ENCODE measurements around the gene ZNF285. TPM values are rescaled to one million over a fixed set of nuclear protein-coding genes. Genes with fewer than 3 reads are reported as not detected.

The ZNF285 gene
- total and polyA plus RNA-seq, 2 of the 8 experiments (the other 6 are each of a cell fraction or from before 2014, with no cell fraction given) = 0.83 to 2.5 TPM

DNA sequence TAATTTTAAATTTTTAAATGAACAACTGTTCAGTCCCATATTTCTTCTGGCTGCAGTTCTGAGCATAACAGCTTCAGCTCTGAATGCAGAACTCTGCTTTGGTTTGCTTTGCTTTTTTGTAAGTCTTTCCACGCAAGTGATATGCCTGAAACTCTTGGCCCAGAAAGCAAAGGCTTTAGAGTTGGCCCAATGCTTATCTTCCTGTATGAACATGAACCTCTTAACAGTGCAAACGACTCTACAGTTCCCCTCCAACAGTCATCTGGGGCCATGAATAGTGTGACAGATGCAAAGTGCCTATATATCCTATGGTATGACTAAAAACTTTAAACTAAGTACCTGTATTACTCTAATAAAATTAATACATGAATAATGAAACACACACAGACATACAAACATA lies 59.6 kb downstream of the ZNF285 start:
- Histone ChIP-seq H3K9me3 (ENCODE audit: insufficient read depth in 2 of 2, low read depth in 1 of 2, low read length in 1 of 2) (peaks cover 35 to 38% of the 10 kb centered on the region in 2 experiments), H3K79me1 (ENCODE audit: low read depth, low read length) (no peaks in the 10 kb centered on the region), H4K5ac (ENCODE audit: insufficient read length, low read depth, low read length) (no peak overlapping the region), H2AK5ac (ENCODE audit: low read depth, low read length) (no peak overlapping the region), H3K36me3 (ENCODE audit: control insufficient read depth in 2 of 4, insufficient read depth in 4 of 4, low read length in 3 of 4) (peaks cover 0 to 15% (median 6%) of the 10 kb centered on the region in 4 experiments; a peak in 4 of 8 replicates), H4K91ac (replicated peaks; ENCODE audit: insufficient read length, low read length) (no peak overlapping the region), H3K4me3 (ENCODE audit: extremely low read depth in 1 of 4, insufficient read depth in 2 of 4, low read depth in 3 of 4, low read length in 4 of 4) (no peak overlapping the region), H2BK5ac (ENCODE audit: low read depth, low read length) (no peak overlapping the region), H3K23me2 (ENCODE audit: low read depth, low read length) (no peaks in the 10 kb centered on the region; the same call in 1 of the 2 replicates), H3K79me2 (ENCODE audit: control insufficient read depth in 1 of 2, insufficient read depth in 2 of 2, low read length in 2 of 2) (no peaks in the 10 kb centered on the region), H2BK12ac (ENCODE audit: low read depth, low read length) (no peak overlapping the region), H3K4me1 (replicated peaks in 1 of 4; ENCODE audit: control insufficient read depth in 3 of 4, insufficient read depth in 4 of 4, low read length in 3 of 4) (no peaks in the 10 kb centered on the region), H2BK15ac (ENCODE audit: low read length) (no peak overlapping the region), H3K23ac (ENCODE audit: insufficient read length) (no peak overlapping the region), H2BK20ac (ENCODE audit: low read length) (no peak overlapping the region), H3K4ac (replicated peaks; ENCODE audit: insufficient read length, low read depth, low read length) (no peak overlapping the region), H2BK120ac (replicated peaks; ENCODE audit: low read depth, low read length) (no peak overlapping the region), H3K18ac (ENCODE audit: extremely low read depth, low read length) (no peak overlapping the region), H3K9ac (replicated peaks in 1 of 4; ENCODE audit: extremely low read depth in 1 of 4, low read depth in 3 of 4, low read length in 3 of 4) (no peak overlapping the region), H3K4me2 (ENCODE audit: insufficient read depth in 1 of 2, low read depth in 2 of 2, low read length in 2 of 2) (no peak overlapping the region), H4K20me1 (replicated peaks in 1 of 2; ENCODE audit: control insufficient read depth in 1 of 2, insufficient read depth in 2 of 2, low read length in 2 of 2) (no peaks in the 10 kb centered on the region), H2AFZ (ENCODE audit: low read length) (no peak overlapping the region), H4K8ac (ENCODE audit: extremely low read depth, insufficient read depth, low read length) (no peak overlapping the region), H3K27me3 (replicated peaks in 1 of 4; ENCODE audit: control insufficient read depth in 3 of 4, extremely low read depth in 1 of 4, insufficient read depth in 3 of 4, low read length in 3 of 4) (no peaks in the 10 kb centered on the region), H3K56ac (replicated peaks; ENCODE audit: insufficient read length, low read depth, low read length) (no peak overlapping the region), H3K14ac (ENCODE audit: insufficient read length) (no peak overlapping the region), H3K27ac (ENCODE audit: low read depth, low read length) (no peak overlapping the region)
- ChIA-PET POLR2A (ENCODE audit: partially characterized antibody) (no interaction called here), CTCF (ENCODE audit: partially characterized antibody) (no interaction called here)
- no peak for FAIRE-seq
- no peak for DNase-seq (ENCODE audit: low read depth in 1 of 2, low spot score in 2 of 2)
- WGBS, 2 experiments (ENCODE audit: extremely low coverage in 1 of 2, insufficient coverage in 1 of 2, insufficient read length in 1 of 2, insufficient replicate concordance in 2 of 2, low coverage in 1 of 2, low lambda C conversion rate in 2 of 2, missing lambda C conversion rate in 1 of 2) = 83% methylated on average over 2 of the region's 2 CpGs; no CpG with 5 or more reads in 1 of the 2 experiments
